ENCODE data around the gene NOTCH1.
A peak's percentile ranks its signal among the peaks of the same experiment; 100 is the strongest.
"Not testable (repeated sequence)": the region's sequence is repeated elsewhere in the genome, so short reads cannot be mapped to it uniquely, and the experiment has no call there.

Gene NOTCH1

GRCh38 chr9:136545965-136546696, at the start of gene NOTCH1:
Gene NOTCH1, minus strand, starts transcription at chr9:136546048. Its CDS starts 262 bp downstream, at chr9:136545786.
- peak; percentile 96 for DNase-seq (ENCODE audit: low read depth)

- no peak for DNase-seq (ENCODE audit: low read depth)
Measured at GRCh38 chr9:136594492-136594891, 48.6 kb upstream of the NOTCH1 start.

GRCh38 chr9:136593581-136593980, 47.7 kb upstream of the NOTCH1 start:
- DNase-seq (ENCODE audit: low read depth), result no peak

GRCh38 chr9:136592666-136593065, 46.8 kb upstream of the NOTCH1 start:
- no peak for DNase-seq (ENCODE audit: low read depth)

GRCh38 chr9:136590821-136591752, 45.2 kb upstream of the NOTCH1 start:
- DNase-seq (ENCODE audit: low read depth), result no peak

- no peak for DNase-seq (ENCODE audit: low read depth)
Measured at GRCh38 chr9:136589766-136590763, 44.2 kb upstream of the NOTCH1 start.

- no peak for DNase-seq (ENCODE audit: low read depth)
Measured at GRCh38 chr9:136588663-136589464, 43.0 kb upstream of the NOTCH1 start.

- no peak for DNase-seq (ENCODE audit: low read depth)
Measured at GRCh38 chr9:136587944-136588662, 42.3 kb upstream of the NOTCH1 start.

GRCh38 chr9:136587145-136587943, 41.5 kb upstream of the NOTCH1 start:
- peak; percentile 58 for DNase-seq (ENCODE audit: low read depth)

- DNase-seq (ENCODE audit: low read depth), result no peak
Measured at GRCh38 chr9:136586391-136586953, 40.6 kb upstream of the NOTCH1 start.

GRCh38 chr9:136585531-136586120, 39.8 kb upstream of the NOTCH1 start:
- DNase-seq (ENCODE audit: low read depth), result no peak

GRCh38 chr9:136584934-136585333, 39.1 kb upstream of the NOTCH1 start:
- no peak for DNase-seq (ENCODE audit: low read depth)

GRCh38 chr9:136584401-136584932, 38.6 kb upstream of the NOTCH1 start:
- no peak for DNase-seq (ENCODE audit: low read depth)

- no peak for DNase-seq (ENCODE audit: low read depth)
Measured at GRCh38 chr9:136582977-136583735, 37.3 kb upstream of the NOTCH1 start.

- no peak for DNase-seq (ENCODE audit: low read depth)
Measured at GRCh38 chr9:136581614-136582447, 36.0 kb upstream of the NOTCH1 start.

- not testable (repeated sequence) for DNase-seq (ENCODE audit: low read depth)
Measured at GRCh38 chr9:136579650-136580219, 33.9 kb upstream of the NOTCH1 start.
